SU-DHL-6 (cell line): ENCODE results near the gene ZBTB12.

Source experiments
- H2AFZ ChIP-seq: fragments of 200-600 bp; sonication (generic); 2 replicates; pipeline ENCODE4 v1.6.1; 2014; ENCODE audit warnings: low read depth, mild to moderate bottlenecking, moderate library complexity, mixed read lengths, antibody characterized with exemption, low read length; ENCODE audit not compliant: severe bottlenecking
- H3F3A ChIP-seq: fragments of 200-600 bp; shearing (Covaris generic); 2 replicates; pipeline ENCODE4 v1.6.0; 2016; ENCODE audit warnings: antibody characterized with exemption, mild to moderate bottlenecking; ENCODE audit not compliant: insufficient read depth
- H3K27ac ChIP-seq: fragments of 200-600 bp; sonication (generic); 2 replicates; pipeline ENCODE4 v1.5.1; 2016; ENCODE audit warnings: low read depth, mild to moderate bottlenecking, low read length, moderate library complexity, mixed read lengths
- H3K27me3 ChIP-seq: fragments of 200-600 bp; sonication (generic), shearing (Covaris generic); 2 replicates; pipeline ENCODE4 v1.6.0; 2014; ENCODE audit warnings: mild to moderate bottlenecking, low read length
- H3K36me3 ChIP-seq: fragments of 200-600 bp; sonication (generic); 2 replicates; pipeline ENCODE4 v1.6.1; 2014; ENCODE audit warnings: mild to moderate bottlenecking, low read length, mixed read lengths
- H3K4me2 ChIP-seq: fragments of 300-600, 200-600 bp; shearing (Covaris generic), sonication (generic); 2 replicates; pipeline ENCODE4 v1.6.0; 2014; ENCODE audit warnings: low read length, low read depth, mild to moderate bottlenecking; ENCODE audit not compliant: poor library complexity, severe bottlenecking
- H3K4me3 ChIP-seq: fragments of 200-600 bp; sonication (generic); 2 replicates; pipeline ENCODE4 v1.5.1; 2014; ENCODE audit warnings: antibody characterized with exemption, low read length, mild to moderate bottlenecking, mixed read lengths; ENCODE audit not compliant: insufficient read depth, poor library complexity, severe bottlenecking
- H3K79me2 ChIP-seq: fragments of 200-600 bp; sonication (generic); 2 replicates; pipeline ENCODE4 v1.6.1; 2014; ENCODE audit warnings: mild to moderate bottlenecking, low read length, moderate library complexity; ENCODE audit not compliant: insufficient read depth
- H3K9ac ChIP-seq: fragments of 200-600 bp; sonication (generic); 2 replicates; pipeline ENCODE4 v1.7.0; 2014; ENCODE audit warnings: mild to moderate bottlenecking, low read length
- H3K9me2 ChIP-seq: fragments of 200-600 bp; sonication (generic); replicated peaks from 2 replicates; pipeline ENCODE4 v1.6.1; 2014; ENCODE audit warnings: low read length; ENCODE audit not compliant: insufficient read depth
- H3K9me3 ChIP-seq: fragments of 200-600 bp; sonication (generic); 2 replicates; pipeline ENCODE4 v1.6.1; 2014; ENCODE audit warnings: low read length, mixed read lengths; ENCODE audit not compliant: insufficient read depth
- H4K20me1 ChIP-seq: fragments of 200-600 bp; sonication (generic); 2 replicates; pipeline ENCODE4 v1.6.1; 2014; ENCODE audit warnings: low read depth, mild to moderate bottlenecking, antibody characterized with exemption, low read length, moderate library complexity, mixed read lengths
- CTCF ChIP-seq: fragments of 200-600 bp; sonication (generic); IDR thresholded peaks from one replicate; pipeline ENCODE4 v1.5.1; 2017; ENCODE audit warnings: antibody characterized with exemption, mild to moderate bottlenecking, low read length, moderate library complexity; ENCODE audit not compliant: insufficient read depth, poor library complexity, severe bottlenecking
- EZH2phosphoT487 ChIP-seq: fragments of 200-600 bp; sonication (generic), shearing (Covaris generic); conservative IDR thresholded peaks from 2 replicates; pipeline ENCODE4 v1.6.1; 2018; ENCODE audit warnings: mild to moderate bottlenecking, antibody characterized with exemption, low read length, moderate library complexity, mixed read lengths

Gene ZBTB12

GRCh38 chr6:31877651-31878161, 24.2 kb downstream of the ZBTB12 start:
- Histone ChIP-seq H3K9me3 (no peaks in the 10 kb centered on the region), H3K9me2 (no peaks in the 10 kb centered on the region), H3K4me3 (no peak overlapping the region), H3K27me3 (no peaks in the 10 kb centered on the region), H3K4me2 (no peak overlapping the region), H3K27ac (no peak overlapping the region), H2AFZ (no peak overlapping the region), H4K20me1 (no peaks in the 10 kb centered on the region), H3F3A (no peaks in the 10 kb centered on the region), H3K79me2 (no peaks in the 10 kb centered on the region), H3K36me3 (no peaks in the 10 kb centered on the region), H3K9ac (no peak overlapping the region)
- TF ChIP-seq CTCF (no peak), EZH2phosphoT487 (no peak)

- no peaks in the 10 kb centered on the region for H4K20me1 ChIP-seq
- no peaks in the 10 kb centered on the region for H3K27me3 ChIP-seq
- no peak overlapping the region for H3K27ac ChIP-seq
- H3K36me3 ChIP-seq = no peaks in the 10 kb centered on the region
- no peak overlapping the region for H3K9ac ChIP-seq
- H3K79me2 ChIP-seq = no peaks in the 10 kb centered on the region
- no peak overlapping the region for H2AFZ ChIP-seq
- H3F3A ChIP-seq = no peaks in the 10 kb centered on the region
- H3K9me2 ChIP-seq = no peaks in the 10 kb centered on the region
- no peaks in the 10 kb centered on the region for H3K9me3 ChIP-seq
- H3K4me3 ChIP-seq = no peak overlapping the region
- no peak overlapping the region for H3K4me2 ChIP-seq
- TF ChIP-seq CTCF (no peak), EZH2phosphoT487 (no peak)
Observed at GRCh38 chr6:31877125-31877650, 24.7 kb downstream of the ZBTB12 start.

GRCh38 chr6:31876357-31876756, 25.5 kb downstream of the ZBTB12 start:
- Histone ChIP-seq H4K20me1 (no peaks in the 10 kb centered on the region), H3K9me2 (no peaks in the 10 kb centered on the region), H3K27ac (no peak overlapping the region), H3F3A (no peaks in the 10 kb centered on the region), H3K4me3 (no peak overlapping the region), H3K79me2 (no peaks in the 10 kb centered on the region), H3K4me2 (no peak overlapping the region), H2AFZ (no peak overlapping the region), H3K36me3 (no peaks in the 10 kb centered on the region), H3K9ac (no peak overlapping the region), H3K9me3 (no peaks in the 10 kb centered on the region), H3K27me3 (no peaks in the 10 kb centered on the region)
- no peak for TF ChIP-seq EZH2phosphoT487

- Histone ChIP-seq H2AFZ (no peak overlapping the region), H3K9me3 (no peaks in the 10 kb centered on the region), H3K27ac (no peak overlapping the region), H4K20me1 (no peaks in the 10 kb centered on the region), H3K79me2 (no peaks in the 10 kb centered on the region), H3K4me3 (no peak overlapping the region), H3F3A (no peaks in the 10 kb centered on the region), H3K4me2 (no peak overlapping the region), H3K9ac (no peak overlapping the region), H3K36me3 (no peaks in the 10 kb centered on the region), H3K9me2 (no peaks in the 10 kb centered on the region), H3K27me3 (no peaks in the 10 kb centered on the region)
- TF ChIP-seq EZH2phosphoT487 (no peak), CTCF (no peak)
Observed at GRCh38 chr6:31875877-31876276, 26.0 kb downstream of the ZBTB12 start.
